Parathyroid adenoma (tissue), 2 donors: Measurements from ENCODE around the gene MYO9B.
A peak's percentile ranks its signal among the peaks of the same experiment; 100 is the strongest.

ENCODE experiments used
- H2AFZ ChIP-seq: fragments of 300-600 bp; sonication (generic); one replicate; pipeline ENCODE4 v1.7.0; 2017; ENCODE audit warnings: antibody characterized with exemption, mild to moderate bottlenecking
- H3K27ac ChIP-seq: fragments of 300-600 bp; sonication (generic); one replicate; pipeline ENCODE4 v1.7.0; 2017
- H3K27me3 ChIP-seq: fragments of 300-600 bp; sonication (generic); one replicate; pipeline ENCODE4 v1.7.0; 2017; ENCODE audit warnings: low read length; ENCODE audit not compliant: control insufficient read depth, insufficient read depth
- H3K36me3 ChIP-seq: fragments of 300-600 bp; sonication (generic); one replicate; pipeline ENCODE4 v1.7.0; 2017; ENCODE audit warnings: low read length; ENCODE audit not compliant: control insufficient read depth, insufficient read depth
- H3K4me1 ChIP-seq: fragments of 300-600 bp; sonication (generic); one replicate; pipeline ENCODE4 v1.7.0; 2017; ENCODE audit warnings: control low read depth
- H3K4me2 ChIP-seq: fragments of 300-600 bp; sonication (generic); one replicate; pipeline ENCODE4 v1.7.0; 2017; ENCODE audit warnings: low read length
- H3K4me3 ChIP-seq: fragments of 300-600 bp; sonication (generic); one replicate; pipeline ENCODE4 v1.7.0; 2017; ENCODE audit warnings: low read depth, low read length
- H3K79me2 ChIP-seq: fragments of 300-600 bp; sonication (generic); one replicate; pipeline ENCODE4 v1.7.0; 2017; ENCODE audit warnings: control low read depth
- H3K9ac ChIP-seq: fragments of 300-600 bp; sonication (generic); one replicate; pipeline ENCODE4 v1.7.0; 2017; ENCODE audit warnings: mild to moderate bottlenecking
- H3K9me3 ChIP-seq: fragments of 300-600 bp; sonication (generic); one replicate; pipeline ENCODE4 v1.7.0; 2017; ENCODE audit warnings: low read length; ENCODE audit not compliant: control insufficient read depth
- TF ChIP-seq, protein P1 (sequence below): fragments of 300-600 bp; sonication (generic); IDR thresholded peaks from one replicate; pipeline ENCODE4 v1.7.0; 2017; ENCODE audit warnings: antibody characterized with exemption, mild to moderate bottlenecking
- donor health status: primary hyperparathyroidism.

The MYO9B gene

DNA sequence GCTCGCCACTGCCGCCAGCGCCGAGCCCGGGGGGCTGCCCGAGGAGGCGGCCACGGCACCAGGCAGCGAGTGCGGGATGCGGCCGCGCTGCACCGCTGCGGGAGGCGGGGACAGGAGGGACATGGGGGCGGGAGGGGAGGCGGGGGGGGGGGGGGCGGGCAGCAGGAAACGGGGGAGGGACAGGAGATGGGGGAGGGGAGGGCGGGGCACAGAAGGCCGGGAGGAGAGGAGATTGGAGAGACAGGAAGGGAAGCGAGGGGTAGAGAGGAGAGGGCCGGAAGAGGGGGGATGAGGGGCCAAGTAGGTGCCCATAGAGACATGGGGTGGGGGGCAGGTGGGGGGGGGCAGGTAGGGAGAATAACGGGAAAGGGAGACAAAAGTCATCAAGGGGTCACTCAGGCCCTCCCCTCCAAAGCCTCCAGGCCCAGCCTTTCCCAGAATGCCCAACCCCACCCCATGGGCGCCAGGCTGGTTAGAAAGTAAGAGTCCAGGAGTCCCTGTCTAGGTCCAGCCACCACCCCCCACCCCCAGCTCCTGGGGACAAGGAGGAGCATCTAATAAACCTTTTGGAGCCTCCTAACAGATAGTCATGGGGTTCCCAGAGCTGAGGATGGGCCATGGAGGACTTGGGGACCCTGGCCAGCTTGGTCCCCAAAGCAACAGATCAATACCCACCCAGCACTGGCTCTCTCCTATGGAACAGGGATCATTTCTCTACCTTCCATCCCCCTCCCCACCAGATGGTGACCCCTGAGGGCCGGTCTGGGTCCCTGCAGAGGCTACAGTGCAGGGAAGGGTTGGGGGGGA, 160.6 kb downstream of the MYO9B start:
- H3K4me2 ChIP-seq: peak overlapping the region; percentile 81
- H3K27me3 ChIP-seq: no peaks in the 10 kb centered on the region
- no peaks in the 10 kb centered on the region for H3K9me3 ChIP-seq
- H3K79me2 ChIP-seq: peaks cover 11% of the 10 kb centered on the region
- TF ChIP-seq, protein P1, sequence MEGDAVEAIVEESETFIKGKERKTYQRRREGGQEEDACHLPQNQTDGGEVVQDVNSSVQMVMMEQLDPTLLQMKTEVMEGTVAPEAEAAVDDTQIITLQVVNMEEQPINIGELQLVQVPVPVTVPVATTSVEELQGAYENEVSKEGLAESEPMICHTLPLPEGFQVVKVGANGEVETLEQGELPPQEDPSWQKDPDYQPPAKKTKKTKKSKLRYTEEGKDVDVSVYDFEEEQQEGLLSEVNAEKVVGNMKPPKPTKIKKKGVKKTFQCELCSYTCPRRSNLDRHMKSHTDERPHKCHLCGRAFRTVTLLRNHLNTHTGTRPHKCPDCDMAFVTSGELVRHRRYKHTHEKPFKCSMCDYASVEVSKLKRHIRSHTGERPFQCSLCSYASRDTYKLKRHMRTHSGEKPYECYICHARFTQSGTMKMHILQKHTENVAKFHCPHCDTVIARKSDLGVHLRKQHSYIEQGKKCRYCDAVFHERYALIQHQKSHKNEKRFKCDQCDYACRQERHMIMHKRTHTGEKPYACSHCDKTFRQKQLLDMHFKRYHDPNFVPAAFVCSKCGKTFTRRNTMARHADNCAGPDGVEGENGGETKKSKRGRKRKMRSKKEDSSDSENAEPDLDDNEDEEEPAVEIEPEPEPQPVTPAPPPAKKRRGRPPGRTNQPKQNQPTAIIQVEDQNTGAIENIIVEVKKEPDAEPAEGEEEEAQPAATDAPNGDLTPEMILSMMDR: no peak
- peak overlapping the region; percentile 32 for H3K27ac ChIP-seq
- H3K4me1 ChIP-seq: peaks cover 16% of the 10 kb centered on the region
- no peaks in the 10 kb centered on the region for H3K36me3 ChIP-seq
- H2AFZ ChIP-seq: peak overlapping the region; percentile 64
- H3K9ac ChIP-seq: no peak overlapping the region
- peak overlapping the region; percentile 13 for H3K4me3 ChIP-seq

DNA sequence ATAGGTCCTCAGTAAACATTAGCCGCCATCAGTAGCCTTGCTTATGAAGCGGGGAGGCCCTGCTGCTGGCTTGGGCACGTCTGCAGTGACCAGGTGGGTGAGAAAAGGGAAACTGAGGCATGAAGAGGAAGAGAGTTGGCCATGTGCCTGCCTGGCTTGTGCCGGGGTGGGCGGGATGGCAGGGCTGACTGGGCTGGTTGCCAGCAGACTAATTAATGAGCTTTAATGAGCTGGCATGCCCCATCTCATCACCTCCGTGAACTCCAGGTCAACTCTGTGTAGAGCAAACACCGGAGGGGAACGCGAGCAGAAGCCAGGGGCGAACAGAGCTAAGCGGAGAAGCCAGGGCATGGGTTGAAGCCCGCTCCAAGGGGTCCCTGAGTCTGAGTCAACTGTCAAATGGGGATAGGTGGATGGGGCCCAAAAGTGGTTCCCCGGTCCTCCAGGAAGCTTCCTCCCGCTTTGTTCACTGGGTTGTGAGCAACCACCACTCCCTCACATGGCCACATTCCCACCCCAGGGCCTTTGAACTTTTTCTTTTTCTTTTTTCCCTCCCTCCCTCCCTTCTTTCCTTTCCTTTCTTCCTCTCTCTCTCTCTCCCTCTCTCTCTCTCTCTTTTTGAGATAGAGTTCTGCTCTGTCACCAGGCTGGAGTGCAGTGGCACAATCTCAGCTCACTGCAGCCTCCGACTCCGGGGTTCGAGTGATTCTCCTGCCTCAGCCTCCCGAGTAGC, 161.4 kb downstream of the MYO9B start:
- H3K36me3 ChIP-seq: no peaks in the 10 kb centered on the region
- H3K9me3 ChIP-seq: no peaks in the 10 kb centered on the region
- no peak overlapping the region for H3K4me2 ChIP-seq
- peaks cover 11% of the 10 kb centered on the region for H3K79me2 ChIP-seq
- no peak overlapping the region for H2AFZ ChIP-seq
- H3K27me3 ChIP-seq: no peaks in the 10 kb centered on the region
- TF ChIP-seq, protein P1: no peak
- peak overlapping the region; percentile 32 for H3K27ac ChIP-seq
- H3K4me3 ChIP-seq: no peak overlapping the region
- H3K4me1 ChIP-seq: peaks cover 16% of the 10 kb centered on the region
- no peak overlapping the region for H3K9ac ChIP-seq

DNA sequence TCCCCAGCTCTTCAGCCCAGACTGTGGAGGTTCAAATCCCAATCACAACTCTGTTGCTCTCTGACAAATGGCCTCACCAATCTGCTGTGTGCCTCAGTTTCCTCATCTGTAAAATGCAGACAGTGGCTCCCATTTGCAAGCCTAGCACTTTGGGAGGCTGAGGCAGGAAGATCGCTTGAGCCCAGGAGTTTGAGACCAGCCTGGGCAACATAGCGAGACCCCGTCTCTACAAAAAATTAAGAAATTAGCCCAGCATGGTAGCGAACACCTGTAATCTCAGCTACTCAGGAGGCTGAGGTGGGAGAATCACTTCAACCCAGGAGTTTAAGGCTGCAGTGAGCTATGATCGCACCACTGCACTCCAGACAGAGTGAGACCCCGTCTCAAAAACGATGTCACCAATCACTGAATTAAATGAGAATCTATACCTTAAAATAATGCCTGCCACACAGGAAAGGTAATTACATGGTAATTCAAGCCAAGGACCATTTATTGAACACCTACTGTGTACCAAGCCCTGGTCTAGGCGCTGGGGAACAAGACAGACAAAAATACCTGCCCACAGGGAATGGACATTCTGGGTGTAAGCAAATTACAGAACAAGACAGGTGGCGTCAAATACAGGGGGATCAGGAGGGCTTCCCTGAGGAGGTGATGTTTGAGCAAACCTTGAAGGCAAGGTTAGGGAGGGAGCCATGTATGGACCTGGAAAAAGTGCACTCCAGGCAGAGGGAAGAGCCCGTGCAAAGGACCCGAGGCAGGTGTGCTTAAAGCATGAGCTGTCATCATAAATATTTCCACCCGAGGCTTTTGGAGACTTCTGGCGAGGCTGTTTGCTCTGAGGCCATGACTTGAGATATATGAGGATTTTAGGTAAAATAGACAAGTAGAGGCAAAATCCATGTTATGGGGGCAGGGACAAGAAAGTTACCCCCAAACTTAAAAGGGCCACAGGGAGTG, 162.4 kb downstream of the MYO9B start:
- TF ChIP-seq, protein P1: no peak
- no peak overlapping the region for H3K27ac ChIP-seq

DNA sequence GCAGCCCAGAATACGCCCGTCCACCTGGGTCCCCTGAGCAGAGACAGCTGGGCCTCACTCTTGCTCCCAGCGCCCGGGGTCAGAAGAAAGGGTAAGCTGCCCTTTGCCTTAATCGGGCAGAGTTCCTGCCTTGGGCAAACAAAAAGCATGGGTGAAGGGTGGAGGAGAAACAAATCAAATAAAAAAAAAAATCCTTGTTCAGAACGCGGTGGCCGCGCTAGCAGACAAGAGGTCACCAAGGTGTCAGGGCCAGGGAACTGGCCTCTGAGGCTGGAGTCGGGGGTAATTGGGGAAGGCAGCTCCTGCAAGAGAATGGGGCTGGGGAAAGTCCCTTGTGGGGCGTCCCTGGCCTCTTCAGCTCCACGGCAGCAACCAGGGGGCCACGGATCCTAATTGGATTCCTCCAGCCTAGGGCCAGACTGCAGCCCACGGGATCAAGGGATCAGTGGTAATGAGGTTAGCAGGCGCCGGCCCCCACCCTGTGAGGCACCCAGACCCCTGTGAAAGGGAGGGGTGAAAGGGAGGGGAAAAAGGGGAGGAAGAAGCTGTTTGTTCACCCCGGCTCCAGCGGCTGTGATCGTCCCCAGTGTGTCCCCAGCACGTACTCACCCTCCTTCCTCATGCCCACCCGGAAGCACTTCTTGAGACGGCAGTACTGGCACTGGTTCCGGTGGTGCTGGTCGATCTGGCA, 164.6 kb downstream of the MYO9B start:
- Histone ChIP-seq H3K4me2 (no peak overlapping the region), H3K9ac (no peak overlapping the region), H3K27me3 (no peaks in the 10 kb centered on the region), H2AFZ (no peak overlapping the region), H3K4me1 (peaks cover 14% of the 10 kb centered on the region), H3K4me3 (no peak overlapping the region), H3K79me2 (peaks cover 17% of the 10 kb centered on the region), H3K36me3 (no peaks in the 10 kb centered on the region), H3K27ac (no peak overlapping the region), H3K9me3 (no peaks in the 10 kb centered on the region)
- TF ChIP-seq, protein P1: no peak

More for the DNA sequence above, 162.4 kb downstream of the MYO9B start:
- H3K79me2 ChIP-seq: peaks cover 15% of the 10 kb centered on the region
- no peaks in the 10 kb centered on the region for H3K36me3 ChIP-seq
- no peak overlapping the region for H3K4me2 ChIP-seq
- peaks cover 20% of the 10 kb centered on the region for H3K4me1 ChIP-seq
- H3K27me3 ChIP-seq: no peaks in the 10 kb centered on the region
- H3K9me3 ChIP-seq: no peaks in the 10 kb centered on the region
- no peak overlapping the region for H2AFZ ChIP-seq
- H3K9ac ChIP-seq: no peak overlapping the region
- no peak overlapping the region for H3K4me3 ChIP-seq
